HAP-1 (cell line): Measurements from ENCODE around the gene MALRD1.
"Not testable (repeated sequence)": the region's sequence is repeated elsewhere in the genome, so short reads cannot be mapped to it uniquely, and the experiment has no call there.

Experiments used
- DNase-seq, 2 experiments: peaks; one replicate each; pipeline ENCODE4 v3.0.0-alpha.2; 2016 to 2020; ENCODE audit warnings: low spot score in 2 of 2
- H3K27me3 ChIP-seq: fragments of 250-450 bp; sonication (Bioruptor Pico); 2 replicates; pipeline ENCODE4 v1.5.1; 2020; ENCODE audit warnings: low read depth, mild to moderate bottlenecking, moderate library complexity
- H3K36me3 ChIP-seq: fragments of 250-450 bp; sonication (Bioruptor Pico); replicated peaks from 2 replicates; pipeline ENCODE4 v1.5.1; 2020; ENCODE audit warnings: mild to moderate bottlenecking
- H3K4me1 ChIP-seq: fragments of 250-450 bp; sonication (Bioruptor Pico); 2 replicates; pipeline ENCODE4 v1.5.1; 2020; ENCODE audit warnings: mild to moderate bottlenecking
- H3K4me3 ChIP-seq: fragments of 250-450 bp; sonication (Bioruptor Pico); 2 replicates; pipeline ENCODE4 v1.5.1; 2020; ENCODE audit warnings: mild to moderate bottlenecking, moderate library complexity
- H3K9me3 ChIP-seq: fragments of 250-450 bp; sonication (Bioruptor Pico); 2 replicates; pipeline ENCODE4 v1.5.1; 2020; ENCODE audit warnings: mild to moderate bottlenecking, moderate library complexity
- in situ Hi-C: fragments of 300-500 bp; cut with MboI; formaldehyde crosslinking; loops from 3 replicates; pipeline ENCODE4 v1.14.3; 2020; ENCODE audit warnings: low sequenced_read_pairs, inconsistent platforms, mixed read lengths

The MALRD1 gene

GRCh38 chr10:19749185-19749729 lies 700.7 kb downstream of the MALRD1 start:
- Histone ChIP-seq H3K4me1 (no peaks in the 10 kb centered on the region), H3K27me3 (no peaks in the 10 kb centered on the region), H3K9me3 (no peaks in the 10 kb centered on the region), H3K4me3 (no peak overlapping the region), H3K36me3 (no peaks in the 10 kb centered on the region)
- no peak for DNase-seq
- in situ Hi-C loops, result no loop called here

GRCh38 chr10:19750972-19751371 lies 702.4 kb downstream of the MALRD1 start:
- DNase-seq, result no peak
- Histone ChIP-seq H3K27me3 (no peaks in the 10 kb centered on the region), H3K9me3 (no peaks in the 10 kb centered on the region), H3K36me3 (no peaks in the 10 kb centered on the region), H3K4me3 (no peak overlapping the region), H3K4me1 (no peaks in the 10 kb centered on the region)
- in situ Hi-C loops, result no loop called here

- Histone ChIP-seq H3K4me3 (no peak overlapping the region), H3K9me3 (no peaks in the 10 kb centered on the region), H3K36me3 (no peaks in the 10 kb centered on the region), H3K4me1 (no peaks in the 10 kb centered on the region), H3K27me3 (no peaks in the 10 kb centered on the region)
- no peak for DNase-seq
- in situ Hi-C loops, result no loop called here
Observed at GRCh38 chr10:19756919-19757318, 708.3 kb downstream of the MALRD1 start.

- DNase-seq, result no peak
- in situ Hi-C loops, result no loop called here
- no peaks in the 10 kb centered on the region for H3K4me1 ChIP-seq
- no peaks in the 10 kb centered on the region for H3K27me3 ChIP-seq
- H3K4me3 ChIP-seq, result no peak overlapping the region
- no peaks in the 10 kb centered on the region for H3K36me3 ChIP-seq
- no peaks in the 10 kb centered on the region for H3K9me3 ChIP-seq
Observed at GRCh38 chr10:19762026-19762425, 713.4 kb downstream of the MALRD1 start.

- H3K9me3 ChIP-seq, result no peaks in the 10 kb centered on the region
- H3K4me3 ChIP-seq, result no peak overlapping the region
- no peaks in the 10 kb centered on the region for H3K27me3 ChIP-seq
- in situ Hi-C loops, result no loop called here
- DNase-seq, result no peak
- no peaks in the 10 kb centered on the region for H3K36me3 ChIP-seq
- H3K4me1 ChIP-seq, result no peaks in the 10 kb centered on the region
Observed at GRCh38 chr10:19764111-19764510, 715.5 kb downstream of the MALRD1 start.

GRCh38 chr10:19767876-19768275 lies 719.3 kb downstream of the MALRD1 start:
- Histone ChIP-seq H3K4me3 (no peak overlapping the region), H3K27me3 (no peaks in the 10 kb centered on the region), H3K4me1 (no peaks in the 10 kb centered on the region), H3K36me3 (no peaks in the 10 kb centered on the region), H3K9me3 (no peaks in the 10 kb centered on the region)
- no peak for DNase-seq
- in situ Hi-C loops, result no loop called here

GRCh38 chr10:19769826-19770225 lies 721.2 kb downstream of the MALRD1 start:
- H3K36me3 ChIP-seq, H3K9me3 ChIP-seq, H3K27me3 ChIP-seq, in situ Hi-C loops, H3K4me1 ChIP-seq, DNase-seq, H3K4me3 ChIP-seq: not testable (repeated sequence)

- H3K9me3 ChIP-seq, result no peaks in the 10 kb centered on the region
- H3K4me3 ChIP-seq, result no peak overlapping the region
- H3K27me3 ChIP-seq, result no peaks in the 10 kb centered on the region
- in situ Hi-C loops, result no loop called here
- no peaks in the 10 kb centered on the region for H3K4me1 ChIP-seq
- no peak for DNase-seq
- no peaks in the 10 kb centered on the region for H3K36me3 ChIP-seq
Observed at GRCh38 chr10:19772972-19773371, 724.4 kb downstream of the MALRD1 start.

- no peaks in the 10 kb centered on the region for H3K9me3 ChIP-seq
- H3K36me3 ChIP-seq, result no peaks in the 10 kb centered on the region
- in situ Hi-C loops, result no loop called here
- DNase-seq, result no peak
- H3K4me3 ChIP-seq, result no peak overlapping the region
- no peaks in the 10 kb centered on the region for H3K4me1 ChIP-seq
- no peaks in the 10 kb centered on the region for H3K27me3 ChIP-seq
Observed at GRCh38 chr10:19775296-19775695, 726.7 kb downstream of the MALRD1 start.

GRCh38 chr10:19777806-19778205 lies 729.2 kb downstream of the MALRD1 start:
- H3K36me3 ChIP-seq, result no peaks in the 10 kb centered on the region
- in situ Hi-C loops, result no loop called here
- no peaks in the 10 kb centered on the region for H3K4me1 ChIP-seq
- H3K9me3 ChIP-seq, result no peaks in the 10 kb centered on the region
- no peak overlapping the region for H3K4me3 ChIP-seq
- DNase-seq, result no peak
- H3K27me3 ChIP-seq, result no peaks in the 10 kb centered on the region

- in situ Hi-C loops, result no loop called here
- H3K9me3 ChIP-seq, result no peaks in the 10 kb centered on the region
- no peaks in the 10 kb centered on the region for H3K27me3 ChIP-seq
- no peaks in the 10 kb centered on the region for H3K36me3 ChIP-seq
- H3K4me1 ChIP-seq, result no peaks in the 10 kb centered on the region
- no peak for DNase-seq
- no peak overlapping the region for H3K4me3 ChIP-seq
Observed at GRCh38 chr10:19778996-19779395, 730.4 kb downstream of the MALRD1 start.

- Histone ChIP-seq H3K27me3 (no peaks in the 10 kb centered on the region), H3K36me3 (no peaks in the 10 kb centered on the region), H3K9me3 (no peaks in the 10 kb centered on the region), H3K4me1 (no peaks in the 10 kb centered on the region), H3K4me3 (no peak overlapping the region)
- in situ Hi-C loops, result no loop called here
- DNase-seq, result no peak
Observed at GRCh38 chr10:19782430-19783089, 734.0 kb downstream of the MALRD1 start.

- Histone ChIP-seq H3K36me3 (no peaks in the 10 kb centered on the region), H3K27me3 (no peaks in the 10 kb centered on the region), H3K9me3 (no peaks in the 10 kb centered on the region), H3K4me1 (no peaks in the 10 kb centered on the region), H3K4me3 (no peak overlapping the region)
- no peak for DNase-seq
- in situ Hi-C loops, result no loop called here
Observed at GRCh38 chr10:19783721-19784120, 735.1 kb downstream of the MALRD1 start.
